Measurements from ENCODE around the gene GPSM1.

The GPSM1 gene

DNA sequence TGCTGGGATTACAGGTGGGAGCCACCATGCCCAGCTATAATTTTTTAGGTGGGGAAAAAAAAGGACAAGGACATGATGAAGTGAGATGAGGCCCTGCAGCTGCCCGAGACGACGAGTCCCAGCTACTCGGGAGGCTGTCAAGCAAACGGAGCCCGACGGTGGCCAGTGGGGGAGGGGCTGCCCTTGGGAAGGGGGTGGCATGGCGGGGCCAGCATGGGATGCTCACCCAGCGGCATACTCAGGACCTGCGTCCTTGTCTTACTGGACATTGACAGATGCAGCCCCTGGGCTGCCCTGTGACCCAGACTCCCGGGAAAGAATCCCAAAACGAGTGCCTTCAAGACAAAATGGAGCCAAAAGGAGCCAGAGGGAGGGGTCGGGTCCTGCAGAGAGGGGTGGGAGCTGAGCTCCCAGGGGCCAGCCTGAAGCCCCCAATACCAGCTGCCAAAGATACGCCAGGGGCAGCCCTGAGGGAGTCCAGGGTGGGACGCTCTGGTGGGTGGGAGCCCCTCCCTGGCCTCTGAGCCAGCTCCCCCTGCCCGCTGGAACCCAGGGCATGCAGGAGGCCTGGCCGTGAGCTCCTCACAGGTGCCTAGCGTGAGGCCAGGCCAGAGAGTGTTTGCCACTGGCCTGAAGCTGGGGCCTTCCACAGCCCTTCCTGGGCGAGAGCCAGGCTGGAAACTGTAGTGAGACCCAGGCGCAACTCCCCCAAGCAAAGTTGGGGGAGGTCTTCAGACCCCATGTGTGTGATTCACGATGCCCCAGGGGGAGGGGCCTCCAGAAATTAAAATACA is 39.2 kb upstream of the GPSM1 start:
- POLR2A ChIA-PET, result no interaction called here
- TF ChIP-seq FOXM1 (IDR thresholded peaks at IDR 0.05; ENCODE audit: borderline replicate concordance) (no peak), ELF4 (IDR thresholded peaks at IDR 0.05) (no peak), ARNT (IDR thresholded peaks at IDR 0.05) (no peak), FOXK2 (IDR thresholded peaks at IDR 0.05) (no peak), CTBP1 (IDR thresholded peaks at IDR 0.05; ENCODE audit: borderline replicate concordance) (no peak), SUZ12 (IDR thresholded peaks at IDR 0.05) (no peak), FOXA1 (IDR thresholded peaks at IDR 0.05) (no peak), LEF1 (IDR thresholded peaks at IDR 0.05; ENCODE audit: borderline replicate concordance) (no peak), BHLHE40 (IDR thresholded peaks at IDR 0.05; ENCODE audit: borderline replicate concordance) (no peak)
- TF ChIP-seq, protein P1, sequence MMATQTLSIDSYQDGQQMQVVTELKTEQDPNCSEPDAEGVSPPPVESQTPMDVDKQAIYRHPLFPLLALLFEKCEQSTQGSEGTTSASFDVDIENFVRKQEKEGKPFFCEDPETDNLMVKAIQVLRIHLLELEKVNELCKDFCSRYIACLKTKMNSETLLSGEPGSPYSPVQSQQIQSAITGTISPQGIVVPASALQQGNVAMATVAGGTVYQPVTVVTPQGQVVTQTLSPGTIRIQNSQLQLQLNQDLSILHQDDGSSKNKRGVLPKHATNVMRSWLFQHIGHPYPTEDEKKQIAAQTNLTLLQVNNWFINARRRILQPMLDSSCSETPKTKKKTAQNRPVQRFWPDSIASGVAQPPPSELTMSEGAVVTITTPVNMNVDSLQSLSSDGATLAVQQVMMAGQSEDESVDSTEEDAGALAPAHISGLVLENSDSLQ (IDR thresholded peaks at IDR 0.05), result no peak
- CTCF ChIA-PET, result no interaction called here
- no peak for DNase-seq (ENCODE audit: extremely low spot score)

DNA sequence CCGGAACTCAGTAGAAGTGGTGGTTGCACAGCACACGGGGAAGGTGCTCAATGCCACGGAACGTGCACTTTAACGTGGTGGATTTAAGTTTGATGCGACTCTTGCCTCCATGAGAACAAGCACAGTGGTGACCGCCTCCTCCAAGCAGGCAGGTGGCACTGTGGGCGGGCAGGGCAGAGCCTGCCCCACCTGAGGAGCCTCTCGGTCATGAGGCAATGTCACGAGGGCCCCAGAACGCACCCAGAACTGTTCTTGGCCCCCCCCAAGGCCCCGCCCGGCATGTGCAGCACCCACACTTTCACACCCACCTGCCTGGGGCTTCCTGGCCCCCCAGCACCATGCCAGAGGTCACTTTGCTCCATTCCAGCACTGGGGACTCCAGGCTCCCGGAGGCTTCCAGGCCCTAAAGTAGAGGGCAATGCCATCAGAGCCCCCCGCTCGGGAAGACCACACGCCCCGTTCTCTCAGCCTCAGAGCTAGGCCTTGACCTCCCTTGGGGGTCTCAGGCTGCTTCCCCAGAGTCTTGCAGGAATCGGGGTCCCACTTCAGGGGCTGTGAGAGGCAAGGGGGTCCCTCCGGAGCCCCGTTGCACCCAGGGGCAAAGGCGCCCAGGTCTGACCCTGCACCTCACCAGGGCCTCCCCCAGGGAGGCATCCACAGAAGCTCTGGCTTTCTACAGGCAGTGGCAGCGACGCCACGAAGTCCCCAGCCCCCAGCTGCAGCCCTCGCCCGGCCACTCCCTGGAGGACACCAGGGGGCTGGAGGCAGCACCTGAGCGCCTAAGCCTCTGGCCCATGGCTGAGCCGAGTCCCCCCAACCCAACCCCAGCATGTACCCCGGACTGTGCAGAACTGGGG is 37.5 kb upstream of the GPSM1 start:
- TF ChIP-seq BHLHE40 (IDR thresholded peaks at IDR 0.05; ENCODE audit: borderline replicate concordance), result no peak
- TF ChIP-seq FOXM1 (IDR thresholded peaks at IDR 0.05; ENCODE audit: borderline replicate concordance), result no peak
- no peak for TF ChIP-seq FOXK2 (IDR thresholded peaks at IDR 0.05)
- TF ChIP-seq ELF4 (IDR thresholded peaks at IDR 0.05), result no peak
- TF ChIP-seq HDGF (IDR thresholded peaks at IDR 0.05; ENCODE audit: borderline replicate concordance), result no peak
- no peak for TF ChIP-seq NFRKB (IDR thresholded peaks at IDR 0.05)
- TF ChIP-seq ARNT (IDR thresholded peaks at IDR 0.05), result no peak
- no peak for TF ChIP-seq L3MBTL2 (conservative IDR thresholded peaks at IDR 0.05)
- TF ChIP-seq, protein P1 (IDR thresholded peaks at IDR 0.05), result no peak
- CTCF ChIA-PET, result no interaction called here
- DNase-seq (ENCODE audit: extremely low spot score), result no peak
- POLR2A ChIA-PET, result no interaction called here

DNA sequence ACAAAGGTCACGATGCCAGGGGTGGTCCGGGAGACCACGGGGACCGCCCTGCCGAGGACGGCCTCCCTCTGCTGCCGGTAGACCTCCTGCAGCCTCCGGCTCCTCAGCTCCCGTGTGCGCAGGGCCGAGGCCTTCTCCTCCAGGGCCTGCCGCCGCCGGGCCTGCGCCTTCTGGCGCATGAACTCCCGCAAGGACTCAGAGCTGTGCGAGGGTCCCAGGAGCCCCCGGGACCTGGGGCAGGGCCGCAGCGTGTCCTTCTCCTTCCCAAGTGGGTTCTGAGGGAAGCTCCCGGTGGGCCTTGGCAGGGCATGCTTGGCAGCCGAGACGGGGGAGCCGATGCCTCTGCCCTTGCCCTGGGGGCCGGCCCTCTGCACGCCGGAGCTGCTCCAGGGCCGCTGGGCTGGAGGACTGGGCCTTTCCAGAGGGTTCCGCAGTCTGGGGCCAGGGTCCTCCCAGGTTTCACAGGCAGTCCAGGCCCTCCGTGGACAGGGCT is 36.8 kb upstream of the GPSM1 start:
- no peak for DNase-seq (ENCODE audit: extremely low spot score)
- no peak for TF ChIP-seq SP1 (IDR thresholded peaks at IDR 0.05)
- CTCF ChIA-PET, result no interaction called here
- POLR2A ChIA-PET, result no interaction called here

DNA sequence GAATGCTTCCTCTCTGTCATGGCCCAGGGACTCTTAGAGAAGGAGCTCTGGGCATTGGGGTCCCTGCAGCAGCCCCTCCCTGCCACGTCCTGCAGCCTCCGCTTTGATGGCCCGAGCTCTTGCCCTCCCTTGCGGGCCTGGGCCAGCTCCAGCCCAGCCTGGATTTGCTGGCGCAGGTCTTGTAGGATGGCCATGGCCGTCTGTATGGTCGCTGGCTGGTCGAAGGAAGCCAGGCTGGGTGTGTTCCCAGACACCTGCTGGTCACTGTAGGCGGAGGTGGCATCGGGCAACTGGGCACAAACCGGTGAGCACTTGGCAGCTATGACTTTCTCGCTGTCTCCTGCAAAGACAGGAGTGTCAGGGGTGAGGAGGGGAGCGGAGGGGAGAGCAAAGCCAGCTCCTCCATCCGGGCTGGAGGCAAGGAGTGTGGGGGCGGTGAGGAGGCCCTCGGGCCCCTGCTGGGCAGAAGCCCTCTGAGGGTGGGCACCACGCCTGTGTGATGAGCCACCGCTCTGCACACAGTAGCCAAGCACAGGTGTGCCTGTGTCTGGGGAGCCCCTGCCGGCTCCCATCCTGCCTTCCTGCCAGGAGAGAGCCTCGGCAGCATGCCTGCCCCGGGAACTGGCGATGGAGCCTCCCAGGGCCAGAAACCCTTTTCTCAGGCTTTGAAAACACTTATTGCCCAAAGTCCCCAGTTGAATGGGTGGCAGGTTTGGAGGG is 35.9 kb upstream of the GPSM1 start:
- no peak for DNase-seq (ENCODE audit: extremely low spot score)
- ChIA-PET CTCF (no interaction called here), POLR2A (no interaction called here)
- TF ChIP-seq NFRKB (IDR thresholded peaks at IDR 0.05) (no peak), SP1 (IDR thresholded peaks at IDR 0.05) (no peak)

DNA sequence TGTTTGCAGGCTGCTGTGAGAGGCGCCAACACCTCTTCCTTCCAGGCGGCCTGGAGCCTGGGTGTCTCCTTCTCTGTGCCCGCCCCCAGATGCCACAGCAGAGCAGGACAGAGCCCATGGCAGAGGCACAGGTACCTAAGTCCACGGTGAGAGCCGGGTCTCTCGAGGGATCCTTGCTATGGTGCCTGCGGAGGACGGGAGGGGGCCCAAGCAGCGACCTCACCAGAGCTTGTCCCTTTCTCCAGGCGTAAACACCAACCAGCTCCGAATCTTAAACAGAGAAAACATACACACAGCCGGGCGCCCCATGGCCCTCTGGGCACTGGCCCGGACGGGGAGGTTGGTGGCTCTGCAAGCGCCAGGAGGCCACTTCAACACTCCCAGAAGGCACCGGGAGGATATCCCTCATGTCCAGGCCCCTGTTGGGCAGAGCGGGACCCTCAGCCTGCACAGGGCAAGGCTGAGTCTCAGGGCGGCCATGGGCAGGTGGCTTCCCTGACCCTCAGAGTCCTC is 35.3 kb upstream of the GPSM1 start:
- ChIA-PET CTCF (no interaction called here), POLR2A (no interaction called here)
- DNase-seq (ENCODE audit: extremely low spot score), result no peak
- TF ChIP-seq ELF4 (IDR thresholded peaks at IDR 0.05), result no peak
- TF ChIP-seq ARNT (IDR thresholded peaks at IDR 0.05), result no peak
- no peak for TF ChIP-seq FOXA1 (IDR thresholded peaks at IDR 0.05)
- TF ChIP-seq SUZ12 (IDR thresholded peaks at IDR 0.05), result no peak
- TF ChIP-seq ZNF384 (IDR thresholded peaks at IDR 0.05), result no peak
- TF ChIP-seq, protein P1 (IDR thresholded peaks at IDR 0.05), result no peak
- TF ChIP-seq NFRKB (IDR thresholded peaks at IDR 0.05), result no peak
- no peak for TF ChIP-seq TARDBP (IDR thresholded peaks at IDR 0.05)
- TF ChIP-seq L3MBTL2 (conservative IDR thresholded peaks at IDR 0.05), result no peak
- TF ChIP-seq FOXM1 (IDR thresholded peaks at IDR 0.05; ENCODE audit: borderline replicate concordance), result no peak
- no peak for TF ChIP-seq SP1 (IDR thresholded peaks at IDR 0.05)
- no peak for TF ChIP-seq BHLHE40 (IDR thresholded peaks at IDR 0.05; ENCODE audit: borderline replicate concordance)
- no peak for TF ChIP-seq LEF1 (IDR thresholded peaks at IDR 0.05; ENCODE audit: borderline replicate concordance)
- TF ChIP-seq FOXK2 (IDR thresholded peaks at IDR 0.05), result no peak
- TF ChIP-seq CTBP1 (IDR thresholded peaks at IDR 0.05; ENCODE audit: borderline replicate concordance), result no peak
- TF ChIP-seq HDGF (IDR thresholded peaks at IDR 0.05; ENCODE audit: borderline replicate concordance), result no peak

Measured in HEK293T (cell line).